ENCODE data around the gene DNAI7. TPM values are rescaled to one million over a fixed set of nuclear protein-coding genes. Genes with fewer than 3 reads are reported as not detected.

DNAI7 gene
- total RNA-seq, 2 donors from 2014 or later = not detected

DNA sequence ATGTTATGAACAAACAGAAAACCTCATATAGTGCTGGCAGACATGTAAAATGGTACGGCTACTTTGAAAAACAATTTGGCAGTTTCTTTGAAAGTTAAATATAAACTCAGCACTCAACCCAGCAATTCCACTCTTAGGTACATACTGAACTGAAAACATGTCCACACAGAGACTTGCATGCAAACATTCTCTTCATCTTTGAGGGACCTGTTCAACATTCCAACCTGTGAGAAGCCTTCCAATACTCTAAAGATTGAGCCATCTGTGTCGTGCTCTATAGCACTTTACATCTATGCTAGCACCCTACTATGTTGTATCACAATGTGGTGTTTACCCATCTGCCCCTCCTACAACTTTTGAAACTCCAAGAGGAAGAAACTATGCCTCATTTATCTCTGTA lies 79.3 kb downstream of the DNAI7 start:
- H3K27me3 ChIP-seq = no peaks in the 10 kb centered on the region
- TF ChIP-seq, protein P1, sequence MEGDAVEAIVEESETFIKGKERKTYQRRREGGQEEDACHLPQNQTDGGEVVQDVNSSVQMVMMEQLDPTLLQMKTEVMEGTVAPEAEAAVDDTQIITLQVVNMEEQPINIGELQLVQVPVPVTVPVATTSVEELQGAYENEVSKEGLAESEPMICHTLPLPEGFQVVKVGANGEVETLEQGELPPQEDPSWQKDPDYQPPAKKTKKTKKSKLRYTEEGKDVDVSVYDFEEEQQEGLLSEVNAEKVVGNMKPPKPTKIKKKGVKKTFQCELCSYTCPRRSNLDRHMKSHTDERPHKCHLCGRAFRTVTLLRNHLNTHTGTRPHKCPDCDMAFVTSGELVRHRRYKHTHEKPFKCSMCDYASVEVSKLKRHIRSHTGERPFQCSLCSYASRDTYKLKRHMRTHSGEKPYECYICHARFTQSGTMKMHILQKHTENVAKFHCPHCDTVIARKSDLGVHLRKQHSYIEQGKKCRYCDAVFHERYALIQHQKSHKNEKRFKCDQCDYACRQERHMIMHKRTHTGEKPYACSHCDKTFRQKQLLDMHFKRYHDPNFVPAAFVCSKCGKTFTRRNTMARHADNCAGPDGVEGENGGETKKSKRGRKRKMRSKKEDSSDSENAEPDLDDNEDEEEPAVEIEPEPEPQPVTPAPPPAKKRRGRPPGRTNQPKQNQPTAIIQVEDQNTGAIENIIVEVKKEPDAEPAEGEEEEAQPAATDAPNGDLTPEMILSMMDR (IDR thresholded peaks at IDR 0.05) = no peak
- intact Hi-C loops (cut with DNase I) = no loop called here

GRCh38 chr12:25113651-25114050 lies 81.3 kb downstream of the DNAI7 start:
- H3K9ac ChIP-seq (ENCODE audit: low read depth in 2 of 2, low read length in 2 of 2) = no peak overlapping the region
- TF ChIP-seq, protein P1 (IDR thresholded peaks at IDR 0.05) = no peak
- no peaks in the 10 kb centered on the region for H3K4me1 ChIP-seq
- H3K9me3 ChIP-seq = no peaks in the 10 kb centered on the region
- H3K27ac ChIP-seq = no peak overlapping the region
- H3K27me3 ChIP-seq = no peaks in the 10 kb centered on the region
- intact Hi-C loops (cut with DNase I) = no loop called here
- no peak for DNase-seq
- no peaks in the 10 kb centered on the region for H3K36me3 ChIP-seq
- H3K4me3 ChIP-seq = no peak overlapping the region

More for the DNA sequence above, 79.3 kb downstream of the DNAI7 start:
- no peak overlapping the region for H3K9ac ChIP-seq (ENCODE audit: low read depth in 2 of 2, low read length in 2 of 2)
- H3K9me3 ChIP-seq = no peaks in the 10 kb centered on the region
- H3K4me3 ChIP-seq = no peak overlapping the region
- H3K27ac ChIP-seq = no peak overlapping the region
- DNase-seq = no peak
- no peaks in the 10 kb centered on the region for H3K4me1 ChIP-seq
- H3K36me3 ChIP-seq = no peaks in the 10 kb centered on the region

DNA sequence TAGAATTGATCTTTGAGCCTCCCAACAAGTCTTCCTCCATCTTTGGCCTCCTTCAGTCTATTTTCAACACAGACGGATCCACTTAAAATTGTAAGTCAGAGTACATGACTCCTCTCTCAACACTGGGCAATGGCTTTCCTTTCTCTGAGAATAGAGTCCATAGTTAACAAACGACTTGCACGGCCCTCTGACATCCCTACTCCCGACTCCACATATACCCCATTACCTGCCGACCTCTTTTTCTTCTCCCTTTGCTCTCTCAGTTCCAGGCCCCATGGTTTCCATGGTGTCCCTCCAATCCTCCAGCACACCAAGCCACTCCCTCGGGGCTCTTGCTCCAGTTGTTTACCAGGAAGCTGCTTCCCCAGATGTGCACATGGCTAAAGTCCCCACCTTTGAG lies 84.7 kb downstream of the DNAI7 start:
- intact Hi-C loops (cut with DNase I) = no loop called here

GRCh38 chr12:25107920-25108319 lies 87.0 kb downstream of the DNAI7 start:
- TF ChIP-seq, protein P1 (IDR thresholded peaks at IDR 0.05) = no peak
- Histone ChIP-seq H3K36me3 (no peaks in the 10 kb centered on the region), H3K4me1 (no peaks in the 10 kb centered on the region), H3K27ac (no peak overlapping the region), H3K27me3 (no peaks in the 10 kb centered on the region), H3K9ac (ENCODE audit: low read depth in 2 of 2, low read length in 2 of 2) (no peak overlapping the region), H3K4me3 (no peak overlapping the region), H3K9me3 (no peaks in the 10 kb centered on the region)
- intact Hi-C loops (cut with DNase I) = no loop called here
- DNase-seq = no peak

More for the DNA sequence above, 84.7 kb downstream of the DNAI7 start:
- Histone ChIP-seq H3K4me3 (no peak overlapping the region), H3K36me3 (no peaks in the 10 kb centered on the region), H3K4me1 (no peaks in the 10 kb centered on the region), H3K27me3 (no peaks in the 10 kb centered on the region), H3K9me3 (no peaks in the 10 kb centered on the region), H3K9ac (ENCODE audit: low read depth in 2 of 2, low read length in 2 of 2) (no peak overlapping the region), H3K27ac (no peak overlapping the region)
- no peak for DNase-seq
- TF ChIP-seq, protein P1 (IDR thresholded peaks at IDR 0.05) = no peak

DNA sequence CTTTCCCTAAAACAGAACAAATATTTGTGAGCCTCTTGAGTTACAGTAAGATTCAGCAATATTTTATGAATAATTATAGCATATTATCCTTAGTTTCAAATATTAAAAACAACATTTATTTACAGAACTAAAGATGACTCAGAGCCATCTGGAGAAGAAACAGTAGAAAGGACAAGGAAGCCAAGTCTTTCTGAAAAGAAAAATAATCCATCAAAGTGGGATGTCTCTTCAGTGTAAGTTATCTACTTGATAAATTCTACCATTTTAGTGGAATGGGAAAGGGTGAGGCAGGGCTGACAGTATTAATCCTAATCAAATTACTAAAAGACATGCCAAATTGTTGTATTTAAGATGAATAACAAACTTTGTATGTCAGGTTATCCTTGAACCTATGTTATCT lies 88.1 kb downstream of the DNAI7 start:
- no peak overlapping the region for H3K4me3 ChIP-seq
- no peaks in the 10 kb centered on the region for H3K36me3 ChIP-seq
- intact Hi-C loops (cut with DNase I) = no loop called here
- no peak overlapping the region for H3K9ac ChIP-seq (ENCODE audit: low read depth in 2 of 2, low read length in 2 of 2)
- H3K27me3 ChIP-seq = no peaks in the 10 kb centered on the region
- TF ChIP-seq, protein P1 (IDR thresholded peaks at IDR 0.05) = no peak
- H3K9me3 ChIP-seq = no peaks in the 10 kb centered on the region
- H3K4me1 ChIP-seq = no peaks in the 10 kb centered on the region
- DNase-seq = no peak
- H3K27ac ChIP-seq = no peak overlapping the region

- no peaks in the 10 kb centered on the region for H3K9me3 ChIP-seq
- intact Hi-C loops (cut with DNase I) = no loop called here
- TF ChIP-seq, protein P1 (IDR thresholded peaks at IDR 0.05) = no peak
- no peak overlapping the region for H3K27ac ChIP-seq
- H3K4me1 ChIP-seq = no peaks in the 10 kb centered on the region
- H3K27me3 ChIP-seq = no peaks in the 10 kb centered on the region
- H3K36me3 ChIP-seq = no peaks in the 10 kb centered on the region
- no peak overlapping the region for H3K4me3 ChIP-seq
- no peak overlapping the region for H3K9ac ChIP-seq (ENCODE audit: low read depth in 2 of 2, low read length in 2 of 2)
- no peak for DNase-seq
Observed at GRCh38 chr12:25102402-25102801, 92.6 kb downstream of the DNAI7 start.

Measured in colonic mucosa (tissue), 4 donors.